SK-N-SH (cell line): ENCODE results near the gene FSHR. TPM values are rescaled to one million over a fixed set of nuclear protein-coding genes. Genes with fewer than 3 reads are reported as not detected.

Source experiments
- CTCF ChIA-PET: fragments of 300-600, 350-600 bp; formaldehyde crosslinking; extraction: SDS; loops from one replicate; lab custom pipeline; 2021; lab: Yijun Ruan, JAX
- POLR2A ChIA-PET: fragments of 350-600 bp; sonication (Branson Sonifier 250); formaldehyde crosslinking; extraction: SDS; loops from one replicate; lab custom pipeline; 2020; ENCODE audit warnings: antibody characterized with exemption, inconsistent platforms; lab: Yijun Ruan, JAX
- DNase-seq: peaks from one replicate; pipeline ENCODE4 v3.0.0; 2012
- H2AFZ ChIP-seq: fragments of 200-600 bp; sonication (generic); 2 replicates; pipeline ENCODE4 v1.8.1; 2016; ENCODE audit warnings: antibody characterized with exemption, mild to moderate bottlenecking, low read depth
- H3F3A ChIP-seq: fragments of 200-600 bp; sonication (generic); replicated peaks from 2 replicates; pipeline ENCODE3; 2016; ENCODE audit warnings: antibody characterized with exemption, mild to moderate bottlenecking; ENCODE audit not compliant: insufficient read depth
- H3K27ac ChIP-seq, 2 experiments: fragments of 200-500 bp in 1 of 2; fragments of 200-600 bp in 1 of 2; sonication (Bioruptor generic) in 1 of 2; sonication (generic), shearing (Covaris generic) in 1 of 2; 2 replicates each; pipeline versions ENCODE4 v1.5.1 to v1.6.1; 2014 to 2016; ENCODE audit warnings: low read depth in 2 of 2, inconsistent platforms in 1 of 2, low read length in 1 of 2, mild to moderate bottlenecking in 1 of 2, mixed read lengths in 1 of 2
- H3K27me3 ChIP-seq: fragments of 200-600 bp; sonication (generic), shearing (Covaris generic); 2 replicates; pipeline ENCODE4 v1.6.1; 2016; ENCODE audit warnings: mixed run types; ENCODE audit not compliant: insufficient read depth
- H3K36me3 ChIP-seq, 2 experiments: fragments of 200-500 bp in 1 of 2; fragments of 200-600 bp in 1 of 2; sonication (Bioruptor generic) in 1 of 2; sonication (generic) in 1 of 2; replicated peaks in 1 of 2; 2 replicates each; pipeline versions ENCODE3 to v1.5.1; 2014 to 2016; ENCODE audit warnings: low read length in 1 of 2, mild to moderate bottlenecking in 1 of 2; ENCODE audit not compliant: insufficient read depth in 2 of 2, control insufficient read depth in 1 of 2
- H3K4me1 ChIP-seq, 2 experiments: fragments of 200-500 bp in 1 of 2; fragments of 200-600 bp in 1 of 2; sonication (Bioruptor generic) in 1 of 2; sonication (generic), shearing (Covaris generic) in 1 of 2; 2 replicates each; pipeline versions ENCODE4 v1.5.1 to v1.6.1; 2014 to 2016; ENCODE audit warnings: low read depth in 1 of 2, low read length in 1 of 2, mixed run types in 1 of 2; ENCODE audit not compliant: insufficient read depth in 2 of 2, control insufficient read depth in 1 of 2
- H3K4me2 ChIP-seq: fragments of 200-600 bp; sonication (generic), shearing (Covaris generic); 2 replicates; pipeline ENCODE4 v1.6.1; 2017; ENCODE audit warnings: mixed run types
- H3K4me3 ChIP-seq, 2 experiments: fragments of 200-500 bp in 1 of 2; fragments of 200-600 bp in 1 of 2; sonication (Bioruptor generic) in 1 of 2; sonication (generic), shearing (Covaris generic) in 1 of 2; 2 replicates each; pipeline versions ENCODE4 v1.5.1 to v1.8.1; 2014 to 2016; ENCODE audit warnings: low read depth in 2 of 2, inconsistent platforms in 1 of 2, low read length in 1 of 2, mild to moderate bottlenecking in 1 of 2, mixed read lengths in 1 of 2, moderate library complexity in 1 of 2
- H3K79me2 ChIP-seq: fragments of 200-600 bp; sonication (generic); 2 replicates; pipeline ENCODE4 v1.8.1; 2017; ENCODE audit warnings: mild to moderate bottlenecking; ENCODE audit not compliant: insufficient read depth
- H3K9ac ChIP-seq: fragments of 200-600 bp; sonication (generic); 2 replicates; pipeline ENCODE4 v1.6.1; 2017; ENCODE audit warnings: mixed run types
- H3K9me2 ChIP-seq: fragments of 200-600 bp; sonication (generic); 2 replicates; pipeline ENCODE4 v1.6.1; 2017; ENCODE audit warnings: mixed run types
- H3K9me3 ChIP-seq: fragments of 200-600 bp; sonication (generic); 2 replicates; pipeline ENCODE4 v1.6.1; 2017; ENCODE audit warnings: mixed run types, mild to moderate bottlenecking, moderate library complexity
- H4K20me1 ChIP-seq: fragments of 200-600 bp; sonication (generic); 2 replicates; pipeline ENCODE4 v1.6.1; 2017; ENCODE audit warnings: mild to moderate bottlenecking, mixed run types; ENCODE audit not compliant: insufficient read depth
- CHD2 ChIP-seq: fragments of 150-350 bp; IDR thresholded peaks from 2 replicates; pipeline ENCODE4 v1.6.1; 2018; ENCODE audit warnings: low read length; ENCODE audit not compliant: partially characterized antibody
- CTCF ChIP-seq: fragments of 200-600 bp; sonication (generic); IDR thresholded peaks from 2 replicates; pipeline ENCODE4 v1.6.1; 2017; ENCODE audit warnings: antibody characterized with exemption, mild to moderate bottlenecking, moderate library complexity
- EP300 ChIP-seq, 2 experiments: IDR thresholded peaks; 2 replicates each; pipeline versions ENCODE4 v1.4.0 to v1.6.1; 2012; ENCODE audit warnings: borderline replicate concordance in 1 of 2, low read depth in 1 of 2, low read length in 1 of 2
- EZH2phosphoT487 ChIP-seq: fragments of 200-600 bp; sonication (generic); IDR thresholded peaks from 2 replicates; pipeline ENCODE4 v1.6.1; 2017; ENCODE audit warnings: low read depth, mixed run types, mild to moderate bottlenecking, antibody characterized with exemption, moderate library complexity, borderline replicate concordance
- FOSL2 ChIP-seq: IDR thresholded peaks from 2 replicates; pipeline ENCODE4 v1.4.0; 2012; ENCODE audit warnings: low read depth, mild to moderate bottlenecking, moderate library complexity, borderline replicate concordance
- GABPA ChIP-seq: IDR thresholded peaks from 2 replicates; pipeline ENCODE4 v1.4.0; 2012; ENCODE audit warnings: low read depth, mild to moderate bottlenecking
- MAX ChIP-seq: IDR thresholded peaks from 2 replicates; pipeline ENCODE4 v1.4.0; 2012; ENCODE audit warnings: low read depth
- NFIC ChIP-seq: IDR thresholded peaks from 2 replicates; pipeline ENCODE4 v1.4.0; 2012; ENCODE audit warnings: borderline replicate concordance
- RAD21 ChIP-seq: IDR thresholded peaks from 2 replicates; pipeline ENCODE4 v1.6.1; 2012; ENCODE audit warnings: mild to moderate bottlenecking, low read length
- RCOR1 ChIP-seq: fragments of 150-350 bp; IDR thresholded peaks from 2 replicates; pipeline ENCODE4 v1.6.1; 2017; ENCODE audit warnings: antibody characterized with exemption, low read length
- RFX5 ChIP-seq: IDR thresholded peaks from 2 replicates; pipeline ENCODE4 v1.6.1; 2012; ENCODE audit warnings: mild to moderate bottlenecking, improper control_type of control experiment, low read length
- SIN3A ChIP-seq: IDR thresholded peaks from 2 replicates; pipeline ENCODE4 v1.6.1; 2012; ENCODE audit warnings: low read depth, mild to moderate bottlenecking, low read length, moderate library complexity, borderline replicate concordance
- SMC3 ChIP-seq: IDR thresholded peaks from 2 replicates; pipeline ENCODE4 v1.6.1; 2012; ENCODE audit warnings: low read depth, low read length, improper control_type of control experiment
- TAF1 ChIP-seq: IDR thresholded peaks from 2 replicates; pipeline ENCODE4 v1.6.1; 2012; ENCODE audit warnings: low read depth, mild to moderate bottlenecking, low read length, moderate library complexity, borderline replicate concordance
- TCF12 ChIP-seq: IDR thresholded peaks from 2 replicates; pipeline ENCODE4 v1.4.0; 2012
- YY1 ChIP-seq: IDR thresholded peaks from 2 replicates; pipeline ENCODE4 v1.4.0; 2012; ENCODE audit warnings: low read depth, mild to moderate bottlenecking
- ZBTB33 ChIP-seq: IDR thresholded peaks from 2 replicates; pipeline ENCODE4 v1.4.0; 2012; ENCODE audit warnings: low read depth, borderline replicate concordance
- WGBS: methylation state at CpG from one replicate; pipeline ENCODE4 v1.1.6; 2017; ENCODE audit warnings: low lambda C conversion rate; 5-methylcytosine and 5-hydroxymethylcytosine counted together
- polyA plus RNA-seq, 3 experiments: library from polyadenylated mRNA; depleted of rRNA; stranded (reverse); fragments of >200 nt; gene quantifications; 2 replicates each; pipeline ENCODE4 v1.2.3, GENCODE V29; 2012

FSHR gene
- polyA plus RNA-seq, 1 of the 3 experiments (the other 2 are of a cell fraction): not detected

GRCh38 chr2:49189512-49190225, 35.4 kb upstream of the FSHR start:
- DNase-seq: no peak
- H3K9ac ChIP-seq: no peak overlapping the region
- H3K36me3 ChIP-seq: no peaks in the 10 kb centered on the region
- H3K4me2 ChIP-seq: no peak overlapping the region
- ChIA-PET CTCF (interaction anchor here (0.6 kb wide), 1 partner anchor 66 kb away, joined by 3 read pairs; no protein-coding TSS in a partner anchor), POLR2A (no interaction called here)
- H3K27me3 ChIP-seq: no peaks in the 10 kb centered on the region
- H3K4me1 ChIP-seq: no peaks in the 10 kb centered on the region
- H3F3A ChIP-seq: no peaks in the 10 kb centered on the region
- TF ChIP-seq CTCF (no peak), RAD21 (no peak), YY1 (no peak), SIN3A (no peak), RCOR1 (no peak), MAX (no peak), FOSL2 (no peak), EP300 (IDR thresholded peaks at IDR 0.05; ENCODE audit: borderline replicate concordance in 1 of 2, low read depth in 1 of 2, low read length in 1 of 2) (no peak), GABPA (no peak), TCF12 (no peak), SMC3 (no peak), EZH2phosphoT487 (no peak), CHD2 (no peak), NFIC (no peak), RFX5 (no peak), ZBTB33 (no peak), TAF1 (no peak)
- H3K79me2 ChIP-seq: no peaks in the 10 kb centered on the region
- no peak overlapping the region for H2AFZ ChIP-seq
- no peak overlapping the region for H3K4me3 ChIP-seq
- H3K27ac ChIP-seq: no peak overlapping the region
- no peaks in the 10 kb centered on the region for H4K20me1 ChIP-seq
- 7% methylated on average over 4 of the region's 4 CpGs for WGBS
- no peaks in the 10 kb centered on the region for H3K9me2 ChIP-seq
- peaks cover 4% of the 10 kb centered on the region; the same call in 1 of the 2 replicates for H3K9me3 ChIP-seq
